Left colon (tissue), 2 donors: Measurements from ENCODE around the gene CWC27. TPM values are rescaled to one million over a fixed set of nuclear protein-coding genes. Genes with fewer than 3 reads are reported as not detected.

ENCODE experiments used
- ATAC-seq: fragments of 200-7000 bp; cut with Tn5 transposase; one replicate; pipeline ENCODE4 v1.9.1; 2020; ENCODE audit warnings: mild to moderate bottlenecking, moderate library complexity
- DNase-seq, 2 donors: peaks; one replicate each; pipeline ENCODE4 v3.0.0-alpha.2; 2020
- intact Hi-C, 2 donors: fragments of 100-400 bp; cut with DNase I in 1 of 2; cut with micrococcal nuclease in 1 of 2; formaldehyde crosslinking; loops; one replicate each; pipeline versions ENCODE4 v1.11.2 to v1.14.0; 2022; cut with DNase I, micrococcal nuclease
- total RNA-seq, 2 donors: library from RNA; stranded (reverse); fragmentation: NEBNext Ultra II Directional; extraction: Animal tissue kit (Norgen Biotek cat#: 25700); gene quantifications; one replicate each; pipeline ENCODE4 v1.2.1, GENCODE V29; 2021
- donor health status: DM: no; HTN: no; CAD: no.
- donor health status: DM: yes; HTN: yes; CAD: no.

The CWC27 gene
- total RNA-seq, 2 donors from 2014 or later, result 13.5 to 14.0 TPM

DNA sequence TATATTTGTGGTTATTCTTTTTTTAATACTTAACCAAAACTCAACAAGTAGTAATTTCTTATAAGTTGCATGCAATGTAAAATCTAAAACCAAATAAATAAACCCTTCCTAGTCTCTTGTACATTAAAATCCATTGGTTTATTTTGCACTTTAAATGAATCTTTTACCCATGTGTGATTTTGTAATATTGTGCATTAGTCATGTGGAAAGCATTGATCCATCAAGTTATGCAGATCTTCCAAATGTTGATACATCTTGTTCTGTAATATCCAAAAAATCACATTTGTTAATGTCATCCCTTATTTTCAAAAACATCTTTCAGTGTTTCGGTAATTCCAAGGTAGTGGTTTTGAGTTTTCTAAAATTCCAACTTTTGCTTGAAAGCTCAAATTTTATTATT lies 63.3 kb downstream of the CWC27 start:
- DNase-seq, result no peak
- intact Hi-C loops, result no loop called here
- ATAC-seq, result no peak

DNA sequence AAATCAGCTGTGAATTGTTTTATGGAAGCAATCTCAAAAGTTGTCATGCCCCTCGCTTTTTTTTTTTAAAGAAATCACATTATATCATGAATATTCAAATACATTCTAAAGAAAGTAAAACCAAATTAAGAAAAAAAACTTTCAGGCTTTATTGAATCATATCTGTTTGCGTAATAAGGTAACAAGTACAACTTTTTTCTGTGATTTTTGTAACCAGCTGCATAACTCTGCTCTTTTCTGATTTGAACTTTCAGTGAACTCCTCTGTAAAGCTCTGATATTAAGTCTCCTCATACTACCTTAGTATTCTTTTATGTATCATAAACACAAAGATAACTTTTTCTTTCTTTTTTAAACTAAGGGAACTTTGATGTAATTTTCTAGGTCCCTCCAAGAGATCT lies 65.3 kb downstream of the CWC27 start:
- ATAC-seq, result no peak
- no peak for DNase-seq
- intact Hi-C loops, result no loop called here

DNA sequence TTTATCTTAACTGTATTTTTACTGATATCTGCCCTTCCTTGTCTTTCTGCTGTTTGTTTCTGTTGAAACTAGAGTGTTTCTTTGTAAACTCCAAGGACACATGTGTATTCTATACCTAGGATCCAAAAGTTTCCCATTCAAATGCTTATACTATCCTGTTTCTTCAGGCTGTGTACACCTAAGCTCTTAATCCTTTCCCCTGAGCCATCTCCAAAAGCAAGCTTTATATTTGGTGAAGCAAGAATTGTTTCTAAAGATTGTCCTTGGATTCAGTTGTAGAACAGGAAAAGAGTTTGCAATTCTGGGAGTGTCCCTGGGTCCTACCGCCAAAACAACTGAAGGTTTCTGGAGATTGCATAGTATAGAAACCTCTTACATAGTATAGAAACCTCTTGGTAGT lies 65.9 kb downstream of the CWC27 start:
- intact Hi-C loops, result no loop called here
- DNase-seq (no peak), ATAC-seq (no peak)

DNA sequence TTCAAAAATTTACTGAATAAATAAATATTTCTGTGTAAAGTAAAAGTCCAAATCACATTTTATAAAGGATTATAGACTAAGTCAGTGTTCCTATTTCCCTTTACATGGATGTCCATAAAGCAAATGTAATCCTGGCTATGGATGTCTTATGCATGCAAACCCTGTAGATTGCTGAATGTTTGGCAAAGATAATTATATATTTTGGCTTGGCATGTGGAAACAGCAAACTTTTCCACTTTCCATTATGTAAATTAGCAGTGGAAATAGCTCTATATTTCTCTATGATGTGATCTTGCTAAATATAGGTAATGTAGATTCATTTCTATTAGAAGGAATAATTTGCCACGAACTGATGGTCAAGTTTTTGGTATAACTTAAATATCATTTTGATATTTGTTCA lies 66.5 kb downstream of the CWC27 start:
- ATAC-seq, result no peak
- intact Hi-C loops, result no loop called here
- DNase-seq, result no peak

DNA sequence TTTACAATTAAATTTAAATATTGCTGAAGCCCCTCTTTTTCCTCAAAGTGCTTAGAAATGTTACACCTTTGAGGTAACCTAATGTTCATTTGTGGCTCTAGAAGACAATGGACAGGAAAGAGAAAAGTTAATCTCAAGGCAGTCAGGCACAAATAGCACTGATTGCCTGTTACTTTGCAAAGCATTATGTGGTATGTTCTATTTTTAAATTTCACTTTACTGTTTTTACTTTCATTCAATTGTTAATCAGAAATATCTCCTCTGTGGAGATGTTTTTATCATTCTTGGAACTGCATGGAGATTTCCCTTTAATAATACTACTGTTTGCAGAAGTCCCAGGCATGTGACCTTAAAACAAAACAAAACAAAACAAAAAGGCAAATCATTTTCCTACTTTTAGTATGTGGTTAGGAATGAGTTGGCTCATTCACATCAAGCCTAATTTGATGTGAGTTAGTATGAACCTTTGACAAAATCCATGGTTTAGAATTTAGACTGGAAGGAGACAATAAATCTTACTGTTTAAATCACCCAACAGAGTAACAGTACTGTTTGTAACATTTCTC lies 67.5 kb downstream of the CWC27 start:
- ATAC-seq (no peak), DNase-seq (no peak)
- intact Hi-C loops, result no loop called here

DNA sequence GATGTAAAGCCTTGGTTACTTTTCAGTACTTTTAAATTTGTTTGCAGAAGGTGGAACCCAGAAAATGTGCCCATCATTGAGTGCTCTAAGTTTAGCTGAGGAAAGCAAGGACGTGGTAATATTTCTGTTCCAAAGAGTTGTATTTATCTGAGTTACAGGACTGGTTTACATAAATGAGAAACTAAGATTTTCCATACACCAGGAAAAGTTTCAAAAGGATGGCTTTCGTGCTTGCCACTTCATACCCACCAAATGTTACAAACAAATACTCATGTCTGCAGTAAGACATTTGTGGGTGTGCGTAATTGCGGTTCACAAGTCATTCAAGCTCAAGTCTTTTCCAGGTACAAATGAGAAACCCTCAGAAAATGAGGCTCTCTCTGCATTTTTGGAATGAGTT lies 68.1 kb downstream of the CWC27 start:
- ATAC-seq (no peak), DNase-seq (no peak)
- intact Hi-C loops, result no loop called here

DNA sequence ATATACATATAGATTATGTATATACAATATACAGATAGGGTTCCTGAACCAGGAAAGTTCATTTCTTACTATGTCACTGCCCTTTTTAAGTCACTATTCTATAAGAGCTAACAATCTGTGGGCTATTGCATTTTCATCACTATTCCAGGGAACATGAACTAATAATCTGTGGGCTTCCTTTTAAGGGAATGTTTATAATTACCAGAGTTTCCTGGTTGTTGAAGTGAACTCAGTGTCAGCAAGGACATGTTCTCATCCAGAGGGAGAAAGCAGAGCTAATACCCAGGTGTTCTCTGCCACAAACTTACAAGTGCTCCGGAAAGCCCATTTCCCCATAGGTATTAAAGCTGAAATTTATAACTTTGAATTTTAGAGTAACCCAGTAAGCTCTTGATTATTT lies 69.6 kb downstream of the CWC27 start:
- intact Hi-C loops, result no loop called here
- DNase-seq (no peak), ATAC-seq (no peak)

DNA sequence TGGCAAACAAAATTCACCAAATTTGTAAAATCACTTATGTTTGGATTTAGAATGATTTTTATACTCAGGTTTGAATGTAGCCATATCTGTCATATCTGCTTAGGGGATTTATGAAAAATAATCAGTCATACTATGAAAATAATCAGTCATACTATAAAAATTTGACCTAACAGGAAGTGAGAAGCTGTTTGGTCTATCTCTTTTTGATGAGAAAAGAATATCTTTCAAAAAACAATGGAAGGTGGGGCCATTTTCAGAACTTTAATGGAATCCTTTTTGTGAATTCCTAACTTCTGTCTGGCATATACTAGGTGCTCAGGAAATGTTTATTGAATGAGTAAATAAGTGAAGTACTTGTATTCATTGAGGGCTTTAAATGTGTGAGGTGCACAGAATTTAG lies 70.1 kb downstream of the CWC27 start:
- DNase-seq (no peak), ATAC-seq (no peak)
- intact Hi-C loops, result no loop called here

DNA sequence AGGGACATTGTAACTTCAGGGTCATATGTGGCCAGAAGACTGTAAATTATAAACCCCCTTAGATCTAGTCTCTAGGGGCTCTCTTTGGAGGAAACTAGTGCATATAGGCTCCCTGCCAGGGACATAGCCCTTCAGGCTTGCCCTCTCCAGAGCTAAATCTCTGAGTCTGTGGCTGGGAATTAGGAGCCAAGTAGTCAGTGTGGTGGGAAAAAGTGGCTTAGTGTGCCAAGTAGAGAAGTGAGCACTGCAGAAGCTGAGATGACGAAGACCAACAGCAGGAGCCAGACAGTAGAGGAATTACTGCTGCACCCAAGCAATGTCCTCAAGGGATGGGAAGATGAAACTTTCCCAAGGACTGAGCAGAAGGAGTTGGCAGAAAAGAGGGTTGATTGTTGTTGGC lies 71.2 kb downstream of the CWC27 start:
- intact Hi-C loops, result no loop called here
- ATAC-seq, result no peak
- DNase-seq, result no peak

DNA sequence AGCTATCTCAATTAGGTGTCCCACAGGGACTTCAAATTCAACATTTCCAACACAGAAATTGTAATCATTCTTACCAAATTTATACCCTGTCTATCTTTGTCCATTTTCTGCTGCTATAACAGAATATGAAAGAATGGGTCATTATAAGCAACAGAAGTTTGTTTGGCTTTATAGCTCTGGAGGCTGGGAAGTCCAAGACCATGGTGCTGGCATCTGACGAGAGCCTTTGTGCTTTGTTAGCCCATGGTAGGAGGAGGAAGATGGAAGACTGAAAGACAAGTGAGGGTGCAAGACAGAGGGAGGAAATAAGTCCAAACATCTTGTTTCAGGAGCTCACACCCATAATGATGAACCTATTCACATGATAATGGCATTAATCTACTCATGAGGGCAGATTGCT lies 72.2 kb downstream of the CWC27 start:
- no peak for DNase-seq
- intact Hi-C loops, result no loop called here
- no peak for ATAC-seq

DNA sequence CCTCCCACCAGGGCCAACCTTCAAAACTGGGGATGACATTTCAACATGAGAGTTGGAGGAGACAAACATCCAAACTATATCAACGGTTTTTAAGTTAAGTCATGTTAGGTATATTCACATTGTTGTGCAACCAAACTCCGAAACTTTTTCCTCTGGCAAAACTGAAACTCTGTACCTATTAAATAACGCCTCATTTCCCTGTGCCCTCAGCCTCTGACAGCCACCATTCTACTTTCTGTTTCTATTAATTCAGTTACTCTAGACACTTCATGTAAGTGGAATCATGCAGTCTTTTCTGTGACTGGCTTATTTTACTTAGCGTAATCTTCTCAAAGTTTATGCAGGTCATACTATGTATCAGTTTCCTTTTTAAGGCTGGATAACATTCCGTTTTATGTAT lies 85.0 kb downstream of the CWC27 start:
- no peak for ATAC-seq

DNA sequence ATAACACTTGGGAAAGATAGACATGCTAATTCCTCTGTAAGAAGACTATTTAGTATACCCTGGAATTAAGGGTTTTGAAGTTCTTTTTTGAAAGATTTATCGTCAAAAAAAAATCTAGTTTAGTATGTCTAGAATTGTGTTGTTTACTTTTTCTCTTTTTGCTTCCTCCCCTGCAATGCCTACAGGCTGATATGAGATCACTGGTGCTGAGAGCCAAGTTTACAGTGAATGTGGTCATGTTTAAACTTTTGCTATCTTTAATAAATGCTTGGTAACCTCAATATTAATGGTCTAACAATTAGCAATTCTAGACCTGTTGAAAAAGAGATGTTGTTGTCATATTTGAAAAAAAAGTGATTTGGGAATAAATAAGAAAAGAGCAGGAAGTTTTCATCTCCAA lies 86.1 kb downstream of the CWC27 start:
- no peak for DNase-seq
- no peak for ATAC-seq
- intact Hi-C loops, result no loop called here

More for the DNA sequence above, 85.0 kb downstream of the CWC27 start:
- DNase-seq, result no peak
- intact Hi-C loops, result no loop called here

DNA sequence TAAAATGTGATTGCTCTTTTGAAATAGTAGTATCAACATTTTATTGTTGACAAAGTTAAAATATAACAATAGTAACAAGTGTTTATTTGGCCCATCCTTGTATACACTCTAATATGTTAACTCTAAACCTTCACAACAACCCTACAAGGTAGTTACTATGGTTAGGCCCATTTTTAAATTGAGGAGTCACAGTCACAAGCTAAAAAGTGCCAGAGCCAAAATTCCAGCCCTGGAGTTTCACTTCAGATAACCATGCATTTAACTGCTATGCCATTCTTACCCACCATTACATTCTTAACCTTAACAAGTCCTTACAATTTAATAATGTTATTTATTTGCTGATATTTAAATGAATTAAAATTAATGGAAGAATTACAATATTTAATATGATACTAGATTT lies 91.2 kb downstream of the CWC27 start:
- no peak for DNase-seq
- intact Hi-C loops, result no loop called here
- ATAC-seq, result no peak

DNA sequence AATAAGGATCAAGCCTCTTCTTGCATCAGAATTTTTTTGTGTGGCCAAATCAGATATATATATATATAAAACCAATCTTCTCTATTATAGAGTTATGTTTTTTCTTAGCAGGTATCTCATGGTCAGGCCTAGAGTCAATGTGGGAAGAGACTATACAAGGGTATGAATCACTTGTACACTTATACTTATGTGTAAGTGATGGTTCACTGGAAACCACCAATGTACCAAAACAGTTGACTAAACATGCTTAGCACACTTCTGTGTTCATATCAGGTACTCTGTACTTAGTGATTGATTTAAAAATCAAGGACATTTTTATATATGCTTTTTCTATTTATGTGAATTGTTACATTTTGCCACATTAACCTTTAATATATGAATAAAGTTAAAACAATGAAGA lies 92.6 kb downstream of the CWC27 start:
- ATAC-seq (no peak), DNase-seq (no peak)
- intact Hi-C loops, result no loop called here

DNA sequence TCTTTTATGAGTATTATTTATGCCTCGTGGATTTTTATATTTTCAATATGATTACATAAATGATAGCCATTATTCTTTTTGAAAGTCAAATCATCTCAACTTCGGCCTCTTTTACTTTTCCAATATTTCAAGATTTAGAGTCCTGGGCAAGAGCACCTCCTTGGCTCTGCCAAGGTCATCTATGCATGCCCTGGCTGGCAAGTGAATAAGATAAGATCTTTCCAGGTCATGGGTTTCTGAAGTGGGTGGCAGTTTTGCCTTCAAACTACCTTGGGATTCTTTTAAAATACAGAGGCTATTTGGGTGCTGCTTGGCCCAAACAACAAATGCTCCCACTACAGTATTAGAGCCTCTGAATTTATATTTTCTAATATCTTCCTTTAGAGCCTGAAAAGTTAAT lies 95.4 kb downstream of the CWC27 start:
- intact Hi-C loops, result no loop called here
- no peak for DNase-seq
- no peak for ATAC-seq

DNA sequence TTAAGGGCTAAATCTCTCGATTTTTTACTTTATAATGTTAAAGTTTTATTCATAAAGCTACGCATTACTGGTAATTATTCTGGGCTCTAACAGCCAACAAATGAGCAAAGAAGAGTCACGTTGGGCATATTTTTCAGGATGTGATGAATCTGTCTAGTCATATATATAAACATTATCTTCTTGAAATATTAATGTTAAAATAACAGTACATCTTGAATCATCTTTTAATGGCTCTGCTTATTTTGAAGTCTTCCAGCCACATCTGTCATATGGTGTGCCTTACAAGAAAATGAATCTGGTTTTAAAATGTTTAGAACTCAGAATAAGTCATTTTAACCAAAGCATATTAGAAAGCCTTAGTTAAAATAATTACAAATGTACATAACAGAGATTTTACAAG lies 96.9 kb downstream of the CWC27 start:
- DNase-seq (no peak), ATAC-seq (no peak)
- intact Hi-C loops, result no loop called here

DNA sequence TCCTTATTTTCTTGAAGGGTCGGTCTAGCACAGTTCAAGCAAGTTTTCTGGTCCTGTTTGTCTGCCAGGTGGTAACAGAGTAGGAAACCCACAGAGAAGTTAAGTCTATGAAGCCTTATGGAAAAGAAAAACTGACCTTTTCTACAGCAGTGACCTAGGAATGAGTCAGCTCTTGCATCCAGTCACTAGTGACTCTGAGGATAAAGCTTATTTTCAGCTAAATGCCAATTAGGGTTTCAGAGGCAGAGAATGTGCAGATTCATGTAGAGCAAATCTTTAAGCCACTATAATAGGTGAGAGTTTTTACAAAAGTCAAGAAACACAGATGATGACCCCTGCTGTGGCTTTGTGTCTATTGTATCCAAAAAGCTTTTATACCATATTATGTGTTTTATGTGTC lies 100.7 kb downstream of the CWC27 start:
- intact Hi-C loops, result no loop called here
- no peak for ATAC-seq
- no peak for DNase-seq

DNA sequence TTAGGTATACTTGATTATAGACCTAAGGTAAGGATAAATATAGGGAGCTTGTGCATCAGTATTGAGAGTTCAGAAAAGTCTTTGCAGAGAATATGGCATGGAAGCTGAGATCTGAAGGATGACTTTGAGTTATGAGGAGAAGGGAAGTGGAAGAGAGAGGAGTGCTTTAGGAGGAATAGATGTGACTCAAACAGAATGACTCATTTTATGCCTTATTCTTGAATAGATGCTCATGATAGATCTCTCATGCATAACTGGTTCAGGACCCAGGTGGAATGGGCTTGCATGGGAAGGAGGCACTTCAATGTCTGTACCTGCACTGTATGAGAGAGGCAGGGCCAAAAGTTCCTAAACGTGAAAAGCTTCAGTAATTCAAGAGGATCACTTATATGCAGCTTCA lies 103.3 kb downstream of the CWC27 start:
- DNase-seq (no peak), ATAC-seq (no peak)
- intact Hi-C loops, result no loop called here

DNA sequence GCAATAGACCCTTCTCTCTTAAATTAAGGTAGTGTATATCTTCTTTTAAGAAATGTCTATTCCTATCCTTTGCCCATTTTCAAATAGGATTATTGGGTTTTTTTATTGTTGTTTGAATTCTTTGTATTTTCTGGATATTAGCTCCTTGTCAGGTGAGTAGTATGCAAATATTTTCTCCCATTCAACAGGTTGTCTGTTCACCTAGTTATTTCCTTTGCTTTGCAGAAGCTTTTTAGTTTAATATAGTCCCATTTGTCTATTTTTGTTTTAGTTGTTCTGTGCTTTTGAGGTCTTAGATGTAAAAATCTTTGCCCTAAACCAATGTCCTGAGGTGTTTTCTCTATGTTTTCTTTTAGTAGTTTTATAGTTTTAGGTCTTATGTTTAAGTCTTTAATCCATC lies 104.7 kb downstream of the CWC27 start:
- DNase-seq (no peak), ATAC-seq (no peak)
- intact Hi-C loops, result no loop called here

DNA sequence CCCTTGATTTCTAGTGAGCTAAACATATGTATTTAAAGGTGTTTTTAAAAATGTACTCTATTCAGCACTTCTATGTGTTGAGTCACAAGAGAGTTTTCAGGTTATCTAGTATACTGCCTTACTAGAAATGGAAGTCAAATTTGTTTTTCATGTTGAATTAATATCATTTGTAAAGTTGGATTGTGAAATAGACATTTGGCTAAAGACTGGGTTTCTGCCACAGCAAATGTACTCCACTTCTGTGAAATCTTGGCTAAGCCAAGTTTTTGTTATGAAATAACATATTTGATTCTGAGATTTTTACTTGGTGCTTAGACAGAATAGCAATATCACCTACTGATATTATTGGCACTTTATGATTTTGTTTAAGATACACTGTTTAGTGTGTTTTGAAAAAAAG lies 106.0 kb downstream of the CWC27 start:
- DNase-seq, result no peak
- intact Hi-C loops, result no loop called here
- ATAC-seq, result no peak

DNA sequence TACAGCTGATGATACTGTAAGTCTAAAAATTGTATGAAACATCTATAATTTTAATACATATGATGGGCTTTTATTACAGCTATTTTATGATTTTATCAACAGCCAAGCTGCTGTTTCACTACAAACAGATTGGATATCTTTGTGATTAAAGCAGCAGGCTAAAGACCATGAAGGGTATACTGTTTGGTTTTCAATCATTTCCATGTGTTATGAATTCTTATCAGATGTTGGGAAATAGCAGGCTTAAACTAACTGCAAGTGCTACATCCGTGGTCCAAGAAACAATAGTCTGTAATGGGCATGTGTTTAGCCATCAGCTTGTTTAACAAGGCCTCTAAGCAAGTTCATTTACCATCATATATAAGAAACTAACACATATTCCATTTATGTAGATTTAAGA lies 107.5 kb downstream of the CWC27 start:
- no peak for ATAC-seq
- intact Hi-C loops, result no loop called here

DNA sequence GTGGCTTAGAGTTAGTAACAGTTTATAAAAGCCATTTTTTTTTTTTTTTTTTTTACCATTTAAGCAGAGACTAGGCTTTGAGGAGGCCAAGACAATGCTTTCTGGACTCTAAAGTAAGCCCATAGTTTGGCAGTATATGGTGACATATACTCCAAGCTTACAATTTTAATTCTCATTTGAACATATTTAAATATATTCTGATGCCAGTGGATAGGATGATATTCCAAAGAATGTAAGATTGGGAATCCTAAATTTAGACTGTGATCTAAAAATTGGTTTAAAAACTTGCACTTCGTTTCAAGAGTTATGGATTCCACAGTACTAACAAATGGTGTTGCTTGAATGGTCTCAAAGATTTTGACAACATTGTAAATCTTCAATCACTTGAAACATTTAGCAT lies 112.1 kb downstream of the CWC27 start:
- no peak for ATAC-seq
- no peak for DNase-seq
- intact Hi-C loops, result no loop called here

More for the DNA sequence above, 107.5 kb downstream of the CWC27 start:
- no peak for DNase-seq
